GM19023 (cell line): ENCODE measurements around the gene ATP6V0C.
"Not testable (repeated sequence)": the region's sequence is repeated elsewhere in the genome, so short reads cannot be mapped to it uniquely, and the experiment has no call there.

Experiments
- ATAC-seq: cut with Tn5 transposase; IDR thresholded peaks from one replicate; pipeline ENCODE4 v1.9.1; 2021; ENCODE audit warnings: mild to moderate bottlenecking, moderate library complexity; ENCODE audit not compliant: unreplicated experiment

The ATP6V0C gene

DNA sequence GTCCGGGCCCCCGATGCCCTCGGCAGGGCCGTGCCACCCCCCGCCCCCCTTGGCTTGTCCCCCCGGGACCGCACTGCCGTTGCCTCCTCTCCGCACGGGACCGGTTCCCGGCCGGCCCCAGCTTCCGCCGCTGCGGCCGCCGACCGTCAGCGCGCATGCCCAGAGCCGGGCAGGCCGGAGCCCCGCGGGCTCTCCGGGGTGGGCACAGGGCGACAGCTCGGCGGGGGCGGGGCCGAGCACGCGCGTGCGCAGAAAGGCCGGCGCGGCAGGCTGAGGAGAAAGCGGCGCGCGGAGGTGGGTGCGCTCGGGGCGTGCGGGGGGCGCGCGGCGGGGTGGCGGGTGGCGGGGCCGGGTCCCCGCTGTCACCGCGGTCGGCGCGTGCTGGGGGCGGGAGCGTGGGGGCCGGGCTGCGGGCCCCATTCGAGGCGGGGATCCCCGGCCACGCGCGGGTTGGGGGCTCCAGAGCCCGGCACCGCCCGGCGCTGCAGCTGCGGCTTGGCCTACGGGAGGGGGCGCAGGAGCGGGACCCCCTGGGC is 38.8 kb upstream of the ATP6V0C start, which contains the start of gene TBC1D24:
TBC1D24 (plus strand) TSS at position 251 of the 536 bp plus-strand sequence. CDS start 21,022 bp downstream, outside the sequence.
- ATAC-seq: peak; percentile 65

DNA sequence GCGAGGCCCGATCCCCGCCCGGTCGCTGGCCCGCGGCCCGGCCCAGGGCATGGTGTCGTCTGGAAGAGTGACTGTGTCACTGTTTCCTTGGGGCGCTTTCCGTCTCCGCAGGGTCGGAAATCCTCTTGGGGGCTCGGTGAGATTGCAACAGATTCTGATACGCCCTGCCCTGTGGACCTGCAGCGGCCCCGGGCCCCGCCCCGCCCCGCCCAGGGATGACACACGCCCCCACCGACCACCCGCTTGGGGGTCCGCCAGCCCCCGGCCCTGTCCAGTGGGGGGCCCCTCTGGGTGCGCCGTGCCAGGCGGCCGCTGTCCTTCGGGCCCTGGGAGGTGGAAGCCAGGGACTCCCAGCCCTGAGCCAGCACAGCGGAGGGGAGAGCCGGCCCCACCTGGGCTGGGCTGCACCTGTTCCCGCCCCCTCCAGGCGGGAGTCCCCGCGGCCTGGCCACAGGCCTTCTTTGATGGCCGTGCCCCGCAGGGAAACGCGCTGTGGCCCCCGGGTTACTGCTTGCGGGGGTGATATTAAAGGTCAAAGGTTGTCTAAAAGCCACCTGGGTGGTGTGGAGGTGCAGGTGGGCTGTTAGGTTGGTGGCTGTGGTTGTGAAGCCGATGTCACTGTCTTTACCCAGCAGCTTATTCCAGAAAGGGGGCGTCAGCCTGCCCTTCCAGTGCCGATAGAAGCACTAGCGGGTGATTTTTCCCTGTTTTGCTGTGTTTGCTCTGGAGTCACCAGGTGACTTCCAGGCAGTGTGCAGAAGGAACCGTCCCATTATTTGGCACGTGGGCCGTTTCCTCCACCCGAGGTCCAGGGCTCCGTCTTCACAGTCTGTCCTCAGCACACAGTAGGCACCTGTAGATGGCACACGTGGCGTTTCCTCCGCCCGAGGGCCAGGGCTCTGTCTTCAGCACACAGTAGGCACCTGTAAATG is 38.1 kb upstream of the ATP6V0C start:
- ATAC-seq: peak; percentile 5

DNA sequence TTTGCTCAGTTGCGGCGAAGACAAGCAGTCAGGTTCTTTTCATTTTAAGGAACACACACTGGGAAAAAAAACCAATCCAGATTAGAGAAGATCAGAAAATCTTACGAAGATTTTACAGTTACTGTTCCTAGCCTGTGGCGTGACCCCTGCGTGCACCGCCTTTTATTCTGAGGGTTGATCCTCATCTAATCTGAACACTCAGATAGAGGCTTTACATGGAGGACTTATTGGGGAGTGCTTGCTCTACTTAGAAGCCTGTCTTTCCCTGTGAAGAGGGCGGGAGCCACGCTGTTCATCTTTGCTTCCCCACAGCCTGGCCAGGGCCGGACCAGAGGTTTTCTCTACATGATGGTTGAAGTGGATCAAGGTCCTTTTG is 37.4 kb upstream of the ATP6V0C start:
- no peak for ATAC-seq

DNA sequence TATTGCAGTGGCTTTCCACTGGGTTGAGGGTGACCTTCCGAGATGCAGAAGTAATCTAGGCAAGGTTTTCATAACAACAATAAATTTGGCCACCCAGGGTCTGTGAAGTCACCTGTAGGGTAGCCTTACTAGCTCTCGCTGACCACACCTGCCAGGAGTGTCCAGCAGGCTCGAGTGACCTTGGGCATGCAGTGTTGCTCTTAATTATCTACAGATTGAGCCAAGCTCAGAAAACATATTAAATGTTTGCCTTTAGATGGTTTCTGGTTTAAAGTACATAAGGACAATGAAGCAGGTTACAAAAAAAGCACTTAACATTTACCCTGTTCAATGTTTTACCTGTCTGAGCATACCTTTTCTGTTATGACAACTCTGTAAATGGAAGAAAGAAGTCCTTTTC is 37.0 kb upstream of the ATP6V0C start:
- no peak for ATAC-seq

DNA sequence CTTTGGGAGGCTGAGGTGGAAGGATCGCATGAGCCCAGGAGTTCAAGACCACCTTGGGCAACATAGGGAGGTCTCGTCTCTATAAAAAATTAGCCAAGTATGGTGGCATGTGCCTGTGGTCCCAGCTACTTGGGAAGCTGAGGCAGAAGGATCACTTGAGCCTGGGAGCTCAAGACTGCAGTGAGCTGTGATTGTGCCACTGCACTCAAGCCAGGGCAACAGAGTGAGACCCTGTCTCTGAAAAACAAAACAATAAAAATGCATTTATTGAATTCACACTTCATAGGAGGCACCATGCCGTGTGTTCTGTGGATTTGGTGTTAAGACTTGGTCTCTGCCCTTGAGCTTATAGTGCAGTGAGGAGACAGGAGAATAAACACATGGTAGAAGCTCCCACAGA is 36.4 kb upstream of the ATP6V0C start:
- ATAC-seq: no peak

DNA sequence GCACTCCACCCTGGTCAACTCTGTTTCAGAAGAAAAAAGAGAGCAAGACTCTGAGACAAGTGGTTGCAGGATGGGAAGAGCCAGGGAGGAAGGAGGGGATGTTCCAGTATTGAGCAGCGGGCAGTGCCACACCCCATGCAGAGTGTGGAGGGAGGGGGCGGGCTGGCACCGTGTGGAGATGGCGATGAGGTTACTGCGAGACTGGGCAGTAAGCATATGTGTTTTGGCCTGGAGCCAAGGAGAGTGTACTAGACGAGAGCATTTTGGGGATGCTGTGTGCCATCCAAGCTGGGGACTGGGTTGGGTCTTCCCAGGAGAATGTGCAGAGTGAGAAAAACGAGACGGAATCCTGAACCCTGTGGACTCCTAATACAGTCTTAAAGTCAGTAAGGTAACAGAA is 35.5 kb upstream of the ATP6V0C start:
- ATAC-seq: no peak

DNA sequence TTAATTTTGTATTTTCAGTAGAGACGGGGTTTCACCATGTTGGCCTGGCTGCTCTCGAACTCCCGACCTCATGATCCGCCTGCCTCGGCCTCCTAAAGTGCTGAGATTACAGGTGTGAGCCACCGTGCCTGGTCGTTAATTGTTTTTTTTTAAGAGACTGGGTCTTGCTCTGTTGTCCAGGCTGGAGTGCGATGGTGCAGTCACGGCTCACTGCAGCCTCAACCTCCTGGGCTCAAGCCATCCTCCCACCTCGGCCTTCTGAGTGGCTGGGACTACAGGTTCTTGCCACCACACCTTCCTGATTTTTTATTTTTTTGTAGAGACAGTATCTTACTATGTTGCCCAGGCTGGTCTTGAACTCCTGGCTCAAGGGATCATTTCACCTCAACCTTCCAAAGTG is 33.8 kb upstream of the ATP6V0C start:
- not testable (repeated sequence) for ATAC-seq

DNA sequence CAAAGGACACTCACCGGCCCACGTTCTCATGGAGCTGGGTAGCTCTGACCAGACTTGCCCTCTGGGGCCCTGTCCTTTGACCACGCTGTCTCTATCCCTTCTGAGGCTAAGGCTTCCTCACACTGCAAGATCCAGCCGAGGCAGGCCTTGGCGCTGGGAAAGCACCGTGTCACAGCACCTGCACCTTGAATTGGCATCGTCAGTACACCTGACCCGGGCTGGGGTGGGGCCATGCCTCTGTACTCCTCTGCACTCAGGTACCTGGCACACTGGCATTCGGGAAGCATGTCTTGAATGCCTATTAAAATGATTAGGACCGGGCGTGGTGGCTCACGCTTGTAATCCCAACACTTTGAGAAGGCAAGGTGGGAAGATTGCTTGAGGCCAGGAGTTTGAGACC is 32.8 kb upstream of the ATP6V0C start:
- no peak for ATAC-seq

DNA sequence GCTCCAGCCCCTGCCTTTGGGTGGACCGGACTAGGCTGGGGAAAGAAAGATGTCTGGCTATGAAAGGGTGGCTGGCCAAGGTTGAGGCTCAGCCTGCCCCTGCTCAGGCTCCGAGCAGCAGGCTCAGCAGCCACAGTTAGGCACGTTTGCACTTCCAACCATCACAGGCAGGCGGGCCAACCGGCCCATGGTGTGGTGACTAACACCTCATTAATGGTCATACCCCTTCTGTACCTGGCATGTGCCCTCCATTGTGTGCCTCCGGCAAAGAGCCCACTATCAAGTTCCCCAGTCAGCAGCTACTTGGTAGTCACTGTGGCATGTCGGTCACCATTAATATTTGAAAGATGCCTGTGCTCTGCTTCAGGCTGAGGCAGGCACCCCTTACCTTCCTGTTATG is 32.1 kb upstream of the ATP6V0C start:
- ATAC-seq: no peak

DNA sequence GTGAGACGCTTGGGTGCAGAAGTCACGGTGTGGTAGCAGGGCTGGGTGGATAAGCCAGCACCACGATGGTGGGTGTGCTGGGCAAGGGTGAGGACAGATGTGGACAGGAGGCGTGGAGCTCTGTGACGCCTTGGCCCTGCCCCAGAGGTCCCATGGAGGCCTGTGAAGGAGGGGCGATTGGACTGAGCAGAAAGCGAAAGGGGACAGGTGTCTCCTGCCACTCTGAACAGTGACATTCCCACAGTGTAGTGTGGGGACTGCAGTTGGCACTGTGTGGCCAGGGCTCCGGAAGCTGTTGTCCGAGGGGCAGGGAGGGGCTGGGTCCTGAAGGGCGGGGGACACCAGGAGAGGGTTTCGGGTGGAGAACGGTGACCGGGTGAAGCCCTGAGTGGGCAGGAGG is 31.5 kb upstream of the ATP6V0C start:
- no peak for ATAC-seq

DNA sequence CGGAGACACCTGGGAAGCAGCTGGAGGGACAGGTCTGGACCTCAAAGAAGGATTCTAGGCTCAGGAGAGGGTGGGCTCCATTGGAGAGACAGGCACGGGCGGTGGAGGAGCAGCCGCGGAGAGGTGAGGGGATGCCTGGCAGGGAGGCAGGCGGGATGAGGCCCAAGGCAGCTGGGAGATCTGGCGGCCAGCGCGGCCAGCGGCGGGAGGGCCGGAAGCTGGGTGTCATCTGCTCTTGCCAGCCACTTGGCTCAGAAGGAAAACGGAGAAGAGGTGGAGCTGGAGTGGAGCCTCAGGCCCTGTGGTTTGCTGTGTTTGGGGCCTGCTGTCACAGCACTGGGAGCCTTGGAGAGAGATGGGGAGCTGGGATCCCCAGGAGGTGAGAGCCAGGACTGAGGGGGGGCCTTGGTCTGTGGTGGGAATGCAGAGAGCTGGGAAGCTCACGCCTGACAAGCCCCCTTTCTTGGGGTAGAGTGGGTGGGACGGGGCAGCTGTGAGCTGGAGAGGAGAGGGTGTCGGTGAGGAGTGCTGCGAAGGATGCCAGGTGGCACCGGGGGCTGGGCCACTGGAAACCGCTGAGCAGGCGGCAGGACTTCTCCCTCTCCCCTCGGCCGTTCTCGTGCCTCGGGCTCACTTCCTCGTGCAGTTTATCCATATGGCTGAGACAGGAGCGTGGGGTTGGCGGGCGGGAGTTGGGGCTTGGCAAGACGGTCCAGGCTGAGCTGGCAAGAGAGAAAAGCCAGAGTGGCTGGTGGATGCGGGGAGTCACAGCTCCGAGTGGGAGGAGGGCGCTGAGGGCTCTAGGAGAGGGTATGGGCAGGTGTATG is 30.8 kb upstream of the ATP6V0C start:
- ATAC-seq: no peak

DNA sequence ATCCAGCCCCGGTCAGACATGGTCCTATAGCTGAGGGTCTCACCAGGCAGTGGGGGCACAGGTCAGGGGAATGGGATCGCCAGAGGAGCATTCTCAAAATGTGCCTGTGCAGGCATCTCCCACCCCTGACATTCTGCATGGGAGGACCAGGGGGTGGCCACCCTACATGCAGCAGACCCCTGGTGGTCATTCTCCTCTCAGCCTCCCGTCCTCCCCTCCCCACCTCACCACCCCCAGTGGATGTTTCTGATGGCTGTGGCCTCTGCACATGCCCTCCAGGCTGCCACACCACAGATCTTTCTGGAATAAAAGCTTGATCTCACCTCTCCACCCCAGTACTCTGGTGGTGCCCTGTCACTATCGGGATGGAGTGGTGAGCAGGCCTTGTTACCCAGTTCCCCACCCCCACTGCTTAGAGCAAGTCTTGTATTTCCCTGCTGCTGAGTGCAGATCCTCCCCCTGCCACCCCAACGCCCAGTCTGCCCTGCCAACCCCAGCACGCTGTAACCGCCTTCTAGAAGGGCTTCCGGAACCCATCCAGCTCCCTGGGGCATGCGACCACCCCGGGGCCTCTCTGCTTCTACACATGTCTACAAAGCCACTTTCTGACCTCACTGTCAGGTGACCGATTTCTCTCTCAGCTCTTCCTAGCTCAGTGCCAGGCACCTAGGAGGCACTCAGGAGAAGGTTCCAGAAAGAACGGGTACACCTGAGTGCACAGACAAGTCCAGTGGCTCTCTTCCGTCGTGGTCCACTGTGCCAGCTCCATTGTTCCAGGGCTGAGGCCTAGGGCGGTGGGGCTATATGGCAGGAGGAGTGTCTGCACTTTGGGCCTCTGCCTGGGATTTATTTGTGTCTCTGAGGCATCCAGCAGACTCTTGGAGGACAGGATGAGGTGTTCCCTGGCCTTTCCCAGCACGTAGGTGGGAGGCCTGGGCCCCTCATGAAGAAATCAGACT is 29.5 kb upstream of the ATP6V0C start:
- no peak for ATAC-seq

DNA sequence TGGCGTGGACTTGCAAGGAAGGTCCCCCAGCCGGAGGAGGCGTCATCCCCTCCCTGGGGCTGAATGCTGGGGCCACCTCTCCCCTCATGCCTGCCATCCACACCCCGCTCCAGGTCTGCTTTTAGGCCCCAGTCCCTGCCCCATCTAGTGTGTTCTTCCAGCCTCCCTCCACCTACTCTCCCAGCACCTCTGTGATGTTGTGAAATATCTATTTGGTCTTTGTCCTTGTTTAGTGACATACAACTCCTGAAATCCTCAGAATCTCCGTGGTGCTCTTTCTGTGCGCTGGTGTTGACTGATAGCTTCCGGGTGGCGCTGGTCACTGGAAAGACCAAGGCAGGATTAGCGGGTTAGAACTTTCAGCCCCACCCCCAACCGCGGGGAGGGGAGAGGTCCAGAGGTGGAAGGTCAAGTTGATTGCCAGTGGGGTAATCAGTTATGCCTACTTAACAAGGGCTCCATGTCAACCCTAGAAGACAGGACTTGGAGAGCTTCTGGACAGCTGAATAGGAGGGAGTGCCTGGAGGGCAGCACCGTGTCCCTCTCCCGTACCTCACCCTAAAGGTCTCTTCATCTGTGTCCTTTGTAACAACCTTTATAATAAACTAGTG is 28.7 kb upstream of the ATP6V0C start:
- ATAC-seq: no peak

DNA sequence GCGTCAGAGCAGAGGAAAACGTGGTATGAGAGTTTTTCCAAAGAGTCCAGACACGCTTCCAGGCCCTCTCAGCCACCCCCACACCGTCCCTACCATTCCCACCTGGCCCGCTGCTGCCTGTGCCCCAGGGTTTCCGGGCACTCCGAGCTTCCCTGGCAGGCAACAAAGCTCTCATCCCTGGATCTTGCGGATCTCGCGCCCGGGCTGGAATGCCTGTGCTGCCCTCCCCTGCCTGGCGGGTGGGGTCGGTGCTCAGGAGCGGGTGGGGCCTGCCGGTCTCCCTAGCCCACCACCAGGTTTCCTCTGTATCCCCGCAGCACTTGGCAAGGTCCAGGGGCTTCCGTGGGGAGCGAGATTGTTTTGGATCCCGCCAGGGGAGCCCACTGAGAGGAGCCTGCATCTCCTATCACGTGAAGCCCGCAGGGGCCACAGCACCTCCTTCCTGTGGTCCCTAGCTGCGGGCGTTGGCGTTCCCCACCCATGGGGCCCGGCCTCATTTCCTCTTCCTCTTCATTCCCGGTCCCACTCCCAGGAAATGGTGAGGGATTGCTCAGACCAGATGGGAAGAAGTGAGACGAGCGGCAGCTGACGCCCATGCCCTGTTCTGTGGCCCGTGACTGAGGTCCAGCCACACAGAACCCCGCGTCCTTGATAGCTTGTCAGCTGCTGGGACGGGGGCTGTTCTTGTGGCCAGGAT is 27.8 kb upstream of the ATP6V0C start:
- ATAC-seq: no peak

DNA sequence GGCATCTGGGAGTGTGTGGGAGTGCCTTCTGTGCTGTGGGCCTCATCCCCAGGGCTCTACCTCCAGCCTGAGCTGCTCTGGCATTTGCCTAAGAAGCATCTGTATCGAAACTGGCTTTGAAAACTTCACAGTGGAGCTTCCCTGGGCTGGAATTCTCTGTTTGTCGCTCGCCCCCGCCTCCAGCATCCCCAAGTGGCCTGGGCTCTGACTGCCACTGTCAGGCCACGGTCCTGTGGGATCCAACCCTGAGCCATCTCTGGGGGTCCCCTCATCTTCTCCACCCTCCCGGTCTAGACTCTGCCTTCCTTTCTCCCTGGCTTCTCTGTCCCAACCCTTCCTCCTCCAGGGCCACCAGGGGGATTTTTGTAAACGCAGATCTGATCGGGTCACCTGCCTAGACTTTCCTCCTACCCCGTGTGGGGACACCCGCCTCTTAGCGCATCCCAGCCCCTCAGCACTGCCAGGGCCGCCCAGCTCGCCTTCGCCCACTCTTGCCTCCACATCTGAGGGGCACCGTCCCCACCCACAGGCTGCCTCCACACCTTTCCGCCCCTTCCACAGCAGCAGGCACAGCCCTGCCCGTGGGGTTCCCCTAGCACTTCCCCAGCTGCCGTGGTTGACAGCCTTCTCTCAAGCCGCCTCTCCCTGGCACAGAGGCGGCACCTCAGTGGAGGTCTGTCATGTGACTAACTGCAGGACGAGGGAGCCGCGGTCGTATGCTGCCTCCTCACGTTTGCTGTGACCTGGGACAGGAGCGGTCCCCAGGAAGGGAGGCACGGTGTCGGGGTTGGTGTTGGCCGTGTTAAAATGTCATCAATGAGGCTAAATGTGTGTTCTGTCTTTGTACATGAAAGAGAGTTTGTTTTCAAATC is 26.9 kb upstream of the ATP6V0C start:
- peak; percentile 75 for ATAC-seq

DNA sequence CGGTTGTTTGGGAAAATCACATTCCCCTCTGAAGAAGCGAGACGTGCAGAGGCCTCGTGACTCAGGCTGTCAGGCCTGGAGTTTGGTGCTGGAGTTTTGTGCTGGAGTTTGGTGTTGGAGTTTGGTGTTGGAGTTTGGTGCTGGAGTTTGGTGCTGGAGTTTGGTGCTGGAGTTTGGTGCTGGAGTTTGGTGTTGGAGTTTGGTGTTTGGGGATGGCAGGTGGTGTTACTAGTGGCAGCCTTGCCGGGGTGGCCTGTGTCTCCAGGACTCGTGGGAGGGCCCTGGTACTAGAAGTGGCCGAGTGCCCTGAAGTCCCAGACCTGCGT is 26.3 kb upstream of the ATP6V0C start:
- no peak for ATAC-seq

DNA sequence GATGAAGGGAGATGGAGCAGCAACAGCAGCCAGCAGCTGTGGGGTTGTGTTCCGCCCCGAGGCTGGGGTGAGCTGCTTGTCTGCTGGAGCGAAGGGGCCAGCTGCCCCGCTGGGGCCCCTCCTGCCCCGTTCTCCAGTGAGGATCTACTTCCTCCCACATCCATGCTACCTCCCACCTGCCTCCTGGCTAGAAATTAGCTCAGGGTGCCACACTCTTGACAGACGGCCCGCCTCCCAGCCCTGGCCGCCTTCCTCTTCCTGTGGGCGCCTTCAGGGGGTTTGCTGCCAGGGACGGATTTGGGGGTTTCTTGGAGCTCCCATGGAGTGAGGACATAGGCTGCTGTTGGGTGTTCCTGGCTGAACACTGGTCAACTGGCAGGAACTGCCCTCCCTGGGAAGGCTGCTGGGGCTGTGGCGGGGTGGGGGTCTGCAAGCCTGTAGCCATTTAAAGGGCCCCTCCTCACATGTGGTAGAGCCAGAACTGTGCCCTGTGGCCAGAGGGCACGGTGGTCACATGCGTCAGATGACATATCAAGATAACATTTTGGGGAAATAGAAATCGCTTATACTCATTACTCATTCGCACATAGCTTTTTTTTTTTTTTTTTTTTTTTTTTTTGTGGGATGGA is 25.7 kb upstream of the ATP6V0C start:
- no peak for ATAC-seq

DNA sequence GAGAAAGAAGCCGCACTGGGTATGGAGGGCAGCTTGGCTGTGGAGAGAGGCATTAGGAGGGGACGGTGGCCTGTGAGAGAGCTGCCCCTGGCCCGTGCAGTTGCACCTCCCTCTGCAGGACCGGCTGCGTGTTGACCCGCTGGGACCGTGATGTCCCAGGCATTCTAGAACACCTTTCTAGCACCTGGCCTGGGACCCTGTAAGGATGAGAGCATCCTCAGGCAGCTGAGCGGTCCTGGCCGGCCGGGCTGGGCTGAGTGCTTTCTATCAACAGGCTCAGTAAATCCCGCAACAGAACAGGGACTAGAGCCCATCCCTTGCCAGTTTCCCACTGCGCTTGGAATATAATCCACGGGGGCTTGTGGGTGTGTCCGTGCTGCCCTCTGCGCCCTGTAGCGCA is 24.2 kb upstream of the ATP6V0C start:
- ATAC-seq: no peak
